ENCODE data around the gene EHMT1. TPM values are rescaled to one million over a fixed set of nuclear protein-coding genes. Genes with fewer than 3 reads are reported as not detected.

Gene EHMT1
- polyA plus RNA-seq, 3 donors, result 10.1 to 46.5 (median 15.0) TPM

DNA sequence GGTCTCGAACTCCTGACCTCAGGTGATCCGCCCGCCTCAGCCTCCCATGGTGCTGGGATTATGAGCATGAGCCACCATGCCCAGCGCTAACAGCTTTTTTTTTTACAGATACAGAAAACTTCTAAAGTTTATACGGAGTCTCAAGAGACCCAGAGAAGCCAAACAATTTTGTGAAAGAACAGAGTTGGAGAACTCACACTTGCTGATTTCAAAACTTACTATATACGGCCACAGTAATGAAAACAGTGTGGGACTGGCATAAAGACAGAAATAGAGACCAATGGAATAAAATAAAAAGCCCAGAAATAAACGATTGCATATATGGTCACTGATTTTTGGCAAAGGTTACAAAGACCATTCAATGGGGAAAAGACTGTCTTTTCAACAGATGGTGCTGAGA, 173.1 kb downstream of the EHMT1 start:
- H3K27ac Mint-ChIP-seq, result no peak overlapping the region
- peaks cover 67 to 87% of the 10 kb centered on the region in 2 donors for H3K36me3 Mint-ChIP-seq
- Histone ChIP-seq H3K4me3 (replicated peaks in 1 of 3; ENCODE audit: low read depth in 2 of 3, low read length in 3 of 3) (no peak overlapping the region), H2AFZ (ENCODE audit: insufficient read depth, low read depth, low read length, poor library complexity, severe bottlenecking) (no peak overlapping the region), H3K9me3 (replicated peaks in 1 of 2; ENCODE audit: control insufficient read depth in 1 of 2, insufficient read depth in 1 of 2, low read length in 2 of 2) (peaks cover 0 to 17% of the 10 kb centered on the region in 2 donors), H4K20me1 (ENCODE audit: insufficient read depth, low read length) (no peaks in the 10 kb centered on the region), H3K27me3 (ENCODE audit: control insufficient read depth in 2 of 2, insufficient read depth in 2 of 2, low read length in 2 of 2) (no peaks in the 10 kb centered on the region), H3K4me1 (ENCODE audit: control insufficient read depth in 1 of 2, insufficient read depth in 2 of 2, low read length in 2 of 2) (no peaks in the 10 kb centered on the region), H3K4me2 (replicated peaks; ENCODE audit: extremely low read depth, low read length, poor library complexity, severe bottlenecking) (no peak overlapping the region), H3K9ac (ENCODE audit: insufficient read depth, low read length, poor library complexity, severe bottlenecking) (no peak overlapping the region), H3K36me3 (replicated peaks in 1 of 2; ENCODE audit: control insufficient read depth in 1 of 2, insufficient read depth in 2 of 2, low read length in 2 of 2) (peaks cover 59 to 93% of the 10 kb centered on the region in 2 donors), H3K27ac (ENCODE audit: low read depth in 1 of 2, low read length in 2 of 2) (no peak overlapping the region), H3K79me2 (ENCODE audit: insufficient read depth, low read length) (no peaks in the 10 kb centered on the region)
- TF ChIP-seq CTCF (IDR thresholded peaks at IDR 0.05), result no peak
- no peaks in the 10 kb centered on the region for H3K4me1 Mint-ChIP-seq
- 100% methylated on average over 1 of the region's 7 CpGs for WGBS (ENCODE audit: insufficient coverage)
- no peak overlapping the region for H3K4me3 Mint-ChIP-seq
- peaks cover 0 to 1% (median 0%) of the 10 kb centered on the region in 3 donors for H3K27me3 Mint-ChIP-seq (ENCODE audit: low read depth in 3 of 3)
- peaks cover 0 to 11% (median 7%) of the 10 kb centered on the region in 7 donors for H3K9me3 Mint-ChIP-seq
- DNase-seq, result no peak
- intact Hi-C loops (cut with micrococcal nuclease), result no loop called here

DNA sequence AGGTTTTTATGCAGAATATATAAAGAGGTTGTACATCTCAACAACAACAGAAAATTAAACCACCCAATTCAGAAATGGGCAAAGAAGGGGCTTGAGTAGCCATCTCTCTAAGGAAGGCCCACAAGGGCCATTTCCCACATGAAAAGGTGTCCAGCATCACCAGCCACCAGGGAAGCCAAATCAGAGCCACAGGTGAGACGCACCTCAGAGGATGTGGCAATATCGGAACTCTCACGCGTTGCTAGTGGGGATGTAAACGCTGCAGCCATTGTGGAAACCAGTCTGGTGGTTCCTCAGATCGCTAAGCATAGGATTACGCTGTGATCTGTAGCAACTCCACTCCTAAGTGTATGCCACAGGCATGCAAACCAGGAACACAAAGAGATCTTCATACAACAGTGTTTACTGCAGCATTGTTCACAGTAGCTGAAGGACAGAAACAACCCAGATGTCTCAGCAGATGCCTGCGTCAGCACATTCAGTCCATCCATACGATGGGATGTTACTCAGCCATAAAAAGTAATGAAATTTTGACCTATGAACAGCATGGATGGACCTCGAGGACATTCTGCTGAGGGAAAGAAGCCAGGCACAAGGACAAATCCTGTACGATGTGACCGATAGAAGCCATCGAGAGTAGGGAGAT, 174.5 kb downstream of the EHMT1 start:
- Mint-ChIP-seq H3K9me3 (peaks cover 0 to 6% (median 3%) of the 10 kb centered on the region in 7 donors), H3K27me3 (ENCODE audit: low read depth in 3 of 3) (peaks cover 0 to 1% (median 0%) of the 10 kb centered on the region in 3 donors), H3K4me3 (no peak overlapping the region), H3K4me1 (no peaks in the 10 kb centered on the region), H3K36me3 (peaks cover 73 to 98% of the 10 kb centered on the region in 2 donors), H3K27ac (peak overlapping the region in 1 of 7 donors; percentile 27)
- Histone ChIP-seq H4K20me1 (ENCODE audit: insufficient read depth, low read length) (no peaks in the 10 kb centered on the region), H3K79me2 (ENCODE audit: insufficient read depth, low read length) (no peaks in the 10 kb centered on the region), H3K9me3 (replicated peaks in 1 of 2; ENCODE audit: control insufficient read depth in 1 of 2, insufficient read depth in 1 of 2, low read length in 2 of 2) (peaks cover 0 to 7% of the 10 kb centered on the region in 2 donors), H3K4me3 (replicated peaks in 1 of 3; ENCODE audit: low read depth in 2 of 3, low read length in 3 of 3) (no peak overlapping the region), H2AFZ (ENCODE audit: insufficient read depth, low read depth, low read length, poor library complexity, severe bottlenecking) (no peak overlapping the region), H3K4me2 (replicated peaks; ENCODE audit: extremely low read depth, low read length, poor library complexity, severe bottlenecking) (no peak overlapping the region), H3K4me1 (ENCODE audit: control insufficient read depth in 1 of 2, insufficient read depth in 2 of 2, low read length in 2 of 2) (no peaks in the 10 kb centered on the region), H3K36me3 (replicated peaks in 1 of 2; ENCODE audit: control insufficient read depth in 1 of 2, insufficient read depth in 2 of 2, low read length in 2 of 2) (peaks cover 61 to 93% of the 10 kb centered on the region in 2 donors), H3K27me3 (ENCODE audit: control insufficient read depth in 2 of 2, insufficient read depth in 2 of 2, low read length in 2 of 2) (no peaks in the 10 kb centered on the region), H3K27ac (ENCODE audit: low read depth in 1 of 2, low read length in 2 of 2) (no peak overlapping the region), H3K9ac (ENCODE audit: insufficient read depth, low read length, poor library complexity, severe bottlenecking) (no peak overlapping the region)
- intact Hi-C loops (cut with micrococcal nuclease), result no loop called here
- DNase-seq, result no peak
- 96% methylated on average over 13 of the region's 13 CpGs for WGBS (ENCODE audit: insufficient coverage)
- TF ChIP-seq CTCF (IDR thresholded peaks at IDR 0.05), result no peak
